Ishikawa (cell line): ENCODE results near the gene ALG14.

Source experiments
- CEBPB ChIP-seq: IDR thresholded peaks from 2 replicates; pipeline ENCODE4 v1.6.1; 2012
- CREB1 ChIP-seq: IDR thresholded peaks from 2 replicates; pipeline ENCODE4 v1.6.1; 2012; ENCODE audit warnings: low read depth
- EGR1 ChIP-seq: IDR thresholded peaks from 2 replicates; pipeline ENCODE4 v1.6.1; 2012
- EP300 ChIP-seq: IDR thresholded peaks from 2 replicates; pipeline ENCODE4 v1.6.1; 2012; ENCODE audit warnings: borderline replicate concordance
- NFIC ChIP-seq: IDR thresholded peaks from 2 replicates; pipeline ENCODE4 v1.6.1; 2012
- TCF12 ChIP-seq: IDR thresholded peaks from 2 replicates; pipeline ENCODE4 v1.6.1; 2012; ENCODE audit warnings: low read depth
- TEAD4 ChIP-seq: IDR thresholded peaks from 2 replicates; pipeline ENCODE4 v1.6.1; 2012
- TF ChIP-seq, protein P1 (sequence below): IDR thresholded peaks from 2 replicates; pipeline ENCODE4 v1.6.1; 2012

- no peak for TF ChIP-seq NFIC
- no peak for TF ChIP-seq TCF12
- TF ChIP-seq, protein P1, sequence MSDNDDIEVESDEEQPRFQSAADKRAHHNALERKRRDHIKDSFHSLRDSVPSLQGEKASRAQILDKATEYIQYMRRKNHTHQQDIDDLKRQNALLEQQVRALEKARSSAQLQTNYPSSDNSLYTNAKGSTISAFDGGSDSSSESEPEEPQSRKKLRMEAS, result no peak
- no peak for TF ChIP-seq EP300
- no peak for TF ChIP-seq CREB1
- TF ChIP-seq EGR1, result no peak
- no peak for TF ChIP-seq TEAD4
- no peak for TF ChIP-seq CEBPB
Measured at GRCh38 chr1:95061445-95062006, 11.2 kb downstream of the ALG14 start.
